Amniotic epithelial cell (primary cell): ENCODE measurements around the gene TM4SF5.

ENCODE experiments used
- DNase-seq: peaks from one replicate; pipeline ENCODE4 v3.0.0-alpha.2; 2010; ENCODE audit warnings: low read depth

Gene TM4SF5

GRCh38 chr17:4747847-4748246 is 23.8 kb upstream of the TM4SF5 start:
- no peak for DNase-seq

GRCh38 chr17:4748686-4749085 is 23.0 kb upstream of the TM4SF5 start:
- no peak for DNase-seq

GRCh38 chr17:4750606-4751005 is 21.1 kb upstream of the TM4SF5 start:
- DNase-seq = no peak

- peak; percentile 58 for DNase-seq
Observed at GRCh38 chr17:4751932-4752331, 19.8 kb upstream of the TM4SF5 start.

GRCh38 chr17:4753392-4753791 is 18.3 kb upstream of the TM4SF5 start:
- no peak for DNase-seq

- DNase-seq = no peak
Observed at GRCh38 chr17:4759776-4760236, 11.9 kb upstream of the TM4SF5 start.

- DNase-seq = no peak
Observed at GRCh38 chr17:4764595-4764994, 7.1 kb upstream of the TM4SF5 start.

GRCh38 chr17:4766201-4766600 is 5.5 kb upstream of the TM4SF5 start:
- peak; percentile 10 for DNase-seq

- DNase-seq = no peak
Observed at GRCh38 chr17:4766723-4767122, 5.0 kb upstream of the TM4SF5 start.

GRCh38 chr17:4768298-4768697 is 3.4 kb upstream of the TM4SF5 start:
- no peak for DNase-seq

- peak; percentile 29 for DNase-seq
Observed at GRCh38 chr17:4769628-4770027, 2.1 kb upstream of the TM4SF5 start.

- DNase-seq = no peak
Observed at GRCh38 chr17:4772235-4772613, 538 bp downstream of the TM4SF5 start.

GRCh38 chr17:4777969-4778760 is 6.5 kb downstream of the TM4SF5 start:
- peak; percentile 88 for DNase-seq

- DNase-seq = no peak
Observed at GRCh38 chr17:4780325-4780955, 8.8 kb downstream of the TM4SF5 start.

- no peak for DNase-seq
Observed at GRCh38 chr17:4782652-4783051, 11.0 kb downstream of the TM4SF5 start.

GRCh38 chr17:4785311-4786105 is 13.8 kb downstream of the TM4SF5 start:
- DNase-seq = no peak

GRCh38 chr17:4786106-4786511 is 14.4 kb downstream of the TM4SF5 start, which contains the start of gene VMO1:
VMO1 (minus strand) TSS chr17:4786364; CDS start chr17:4786352, 12 bp downstream.
- DNase-seq = peak; percentile 62

- no peak for DNase-seq
Observed at GRCh38 chr17:4786516-4786915, 14.8 kb downstream of the TM4SF5 start.

GRCh38 chr17:4788159-4788806 is 16.6 kb downstream of the TM4SF5 start:
- peak; percentile 29 for DNase-seq

- DNase-seq = no peak
Observed at GRCh38 chr17:4788807-4789700, 17.4 kb downstream of the TM4SF5 start, which contains the start of gene GLTPD2. GLTPD2 (plus strand) TSS chr17:4788964; CDS start chr17:4789012, 48 bp downstream.

- DNase-seq = no peak
Observed at GRCh38 chr17:4789701-4789950, 17.9 kb downstream of the TM4SF5 start.
